GM12872 (cell line): ENCODE data around the gene PPP4C.
A peak's percentile ranks its signal among the peaks of the same experiment; 100 is the strongest.

ENCODE experiments used
- TF ChIP-seq, protein P1 (sequence below): IDR thresholded peaks from 3 replicates; pipeline ENCODE4 v1.5.1; 2011; ENCODE audit warnings: low read depth, mild to moderate bottlenecking, low read length, moderate library complexity; ENCODE audit not compliant: insufficient read depth

Gene PPP4C

DNA sequence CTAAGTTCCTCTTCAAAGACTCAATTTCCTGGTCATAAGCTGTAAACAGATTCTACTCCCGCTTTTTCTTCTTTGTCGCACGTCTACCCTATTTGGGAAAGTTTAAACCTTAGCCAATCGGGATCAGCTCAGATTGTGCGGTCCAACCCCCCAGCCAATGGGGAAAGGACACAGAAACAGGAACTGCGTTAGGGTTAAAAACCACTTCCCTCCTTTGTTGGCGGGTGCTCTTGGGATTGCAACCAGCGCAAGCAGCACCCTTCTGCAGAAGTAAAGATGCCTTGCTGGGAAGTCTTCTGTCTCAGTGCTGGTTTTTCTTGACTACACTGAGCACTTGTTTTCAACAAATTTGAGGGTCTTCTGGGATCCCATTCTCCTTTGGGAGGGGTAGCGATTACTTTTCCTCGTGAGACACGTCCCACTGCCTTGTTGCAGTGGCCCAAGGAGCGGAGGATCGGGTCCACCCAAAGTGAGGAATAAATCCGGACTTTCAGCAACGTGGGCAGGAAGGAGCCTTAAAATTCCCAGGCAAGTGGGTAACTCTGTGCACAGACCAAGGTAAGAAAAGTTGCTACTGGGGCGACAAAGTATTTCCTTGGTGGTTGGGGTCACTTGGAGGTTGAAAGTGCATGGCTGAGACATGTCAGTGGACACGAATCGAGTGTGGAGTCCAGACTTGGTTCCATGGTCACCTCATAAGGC, 21.2 kb downstream of the PPP4C start:
- TF ChIP-seq, protein P1, sequence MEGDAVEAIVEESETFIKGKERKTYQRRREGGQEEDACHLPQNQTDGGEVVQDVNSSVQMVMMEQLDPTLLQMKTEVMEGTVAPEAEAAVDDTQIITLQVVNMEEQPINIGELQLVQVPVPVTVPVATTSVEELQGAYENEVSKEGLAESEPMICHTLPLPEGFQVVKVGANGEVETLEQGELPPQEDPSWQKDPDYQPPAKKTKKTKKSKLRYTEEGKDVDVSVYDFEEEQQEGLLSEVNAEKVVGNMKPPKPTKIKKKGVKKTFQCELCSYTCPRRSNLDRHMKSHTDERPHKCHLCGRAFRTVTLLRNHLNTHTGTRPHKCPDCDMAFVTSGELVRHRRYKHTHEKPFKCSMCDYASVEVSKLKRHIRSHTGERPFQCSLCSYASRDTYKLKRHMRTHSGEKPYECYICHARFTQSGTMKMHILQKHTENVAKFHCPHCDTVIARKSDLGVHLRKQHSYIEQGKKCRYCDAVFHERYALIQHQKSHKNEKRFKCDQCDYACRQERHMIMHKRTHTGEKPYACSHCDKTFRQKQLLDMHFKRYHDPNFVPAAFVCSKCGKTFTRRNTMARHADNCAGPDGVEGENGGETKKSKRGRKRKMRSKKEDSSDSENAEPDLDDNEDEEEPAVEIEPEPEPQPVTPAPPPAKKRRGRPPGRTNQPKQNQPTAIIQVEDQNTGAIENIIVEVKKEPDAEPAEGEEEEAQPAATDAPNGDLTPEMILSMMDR, result no peak

DNA sequence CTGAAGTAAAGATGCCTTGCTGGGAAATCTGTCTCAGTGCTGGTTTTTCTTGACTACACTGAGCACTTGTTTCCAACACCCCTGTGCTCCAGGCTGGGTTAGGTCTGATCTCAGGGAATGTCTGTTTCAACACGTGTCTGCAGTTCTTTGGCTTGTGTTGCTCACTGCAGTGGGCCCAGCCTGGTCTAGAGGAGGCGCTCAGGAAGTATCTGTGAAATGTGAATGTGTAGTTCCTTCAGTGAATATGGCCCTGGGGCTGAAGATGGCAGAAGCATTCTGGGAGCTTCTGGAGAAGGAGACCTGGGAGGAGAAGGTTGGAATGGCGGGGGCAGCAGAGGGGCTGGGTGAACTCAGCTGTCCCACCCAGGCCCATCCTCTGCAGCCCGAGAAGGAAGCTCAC, 28.3 kb downstream of the PPP4C start:
- TF ChIP-seq, protein P1, result no peak

DNA sequence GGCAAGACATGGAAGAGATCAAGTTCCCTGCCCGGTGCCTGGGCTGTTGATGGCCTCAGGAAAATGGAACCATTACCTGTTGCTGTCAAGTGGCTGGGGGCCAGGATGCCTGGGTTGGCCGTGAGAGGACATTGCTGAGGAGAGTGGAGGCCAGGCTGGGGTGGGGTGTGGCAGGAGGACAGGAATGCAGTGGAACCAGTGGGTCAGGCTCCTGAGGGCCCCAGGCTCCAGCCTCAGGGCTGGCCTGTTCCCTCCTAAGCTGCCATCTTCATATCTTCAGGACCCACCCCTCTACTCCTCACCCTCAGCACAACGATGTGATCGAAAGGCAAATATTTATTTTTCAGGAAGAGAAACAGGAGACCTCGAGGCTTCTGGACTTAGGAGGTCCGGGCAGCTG, 28.7 kb downstream of the PPP4C start:
- TF ChIP-seq, protein P1, result no peak

DNA sequence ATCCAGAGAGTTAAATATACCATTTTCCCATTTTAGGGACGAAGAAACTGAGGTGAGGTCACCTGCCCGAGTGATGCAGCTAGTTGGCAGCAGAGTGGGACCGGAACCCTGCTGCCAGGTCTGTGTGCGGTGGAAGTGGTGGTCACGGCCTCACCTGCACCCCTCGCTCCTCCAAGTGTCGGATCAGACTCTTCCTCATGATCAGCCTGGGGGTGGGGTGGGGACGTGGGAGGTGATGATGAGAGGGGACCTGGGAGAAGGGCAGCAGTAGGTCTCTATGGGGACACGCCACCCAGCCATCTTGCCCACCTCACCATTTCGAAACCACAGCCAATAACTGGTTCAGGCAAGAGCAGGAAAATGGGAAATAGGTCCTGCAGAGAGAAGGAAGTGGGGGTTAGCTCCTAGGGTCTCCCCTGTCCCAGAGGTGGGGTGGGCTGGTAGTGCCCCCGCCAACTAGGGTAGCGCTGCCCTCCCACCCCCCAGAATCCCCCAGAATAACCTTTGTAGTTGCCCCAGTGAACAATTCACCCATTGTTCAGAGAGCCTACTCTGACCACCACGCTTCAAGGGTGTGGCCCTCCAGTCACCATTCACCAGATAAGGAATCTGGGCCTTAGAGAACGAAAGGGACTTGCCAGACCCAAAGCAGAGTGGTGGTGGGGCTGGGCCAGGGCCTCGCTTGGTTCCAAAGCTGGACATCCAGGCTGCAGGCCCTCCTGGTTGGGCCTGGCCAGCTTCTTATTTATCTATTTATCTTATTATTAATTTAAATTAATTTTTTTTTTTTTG, 32.5 kb downstream of the PPP4C start:
- TF ChIP-seq, protein P1, result no peak

DNA sequence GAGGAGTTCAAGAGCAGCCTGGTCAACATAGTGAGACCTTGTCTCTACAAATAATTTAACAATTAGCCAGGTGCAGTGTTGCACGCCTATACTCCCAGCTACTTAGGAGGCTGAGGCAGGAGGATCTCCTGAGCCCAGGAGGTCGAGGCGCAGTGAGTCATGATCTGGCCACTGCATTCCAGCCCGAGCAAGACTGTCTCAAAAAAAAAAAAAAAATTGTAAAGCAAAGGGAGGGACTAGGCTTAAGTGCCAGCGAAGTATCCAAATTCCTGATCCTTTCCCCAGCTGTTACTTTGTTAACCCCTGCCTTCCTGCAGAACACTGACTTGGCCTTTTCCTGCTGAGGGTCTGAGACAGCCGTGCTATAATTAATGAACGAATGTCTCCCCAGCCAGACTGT, 34.9 kb downstream of the PPP4C start:
- TF ChIP-seq, protein P1, result no peak

DNA sequence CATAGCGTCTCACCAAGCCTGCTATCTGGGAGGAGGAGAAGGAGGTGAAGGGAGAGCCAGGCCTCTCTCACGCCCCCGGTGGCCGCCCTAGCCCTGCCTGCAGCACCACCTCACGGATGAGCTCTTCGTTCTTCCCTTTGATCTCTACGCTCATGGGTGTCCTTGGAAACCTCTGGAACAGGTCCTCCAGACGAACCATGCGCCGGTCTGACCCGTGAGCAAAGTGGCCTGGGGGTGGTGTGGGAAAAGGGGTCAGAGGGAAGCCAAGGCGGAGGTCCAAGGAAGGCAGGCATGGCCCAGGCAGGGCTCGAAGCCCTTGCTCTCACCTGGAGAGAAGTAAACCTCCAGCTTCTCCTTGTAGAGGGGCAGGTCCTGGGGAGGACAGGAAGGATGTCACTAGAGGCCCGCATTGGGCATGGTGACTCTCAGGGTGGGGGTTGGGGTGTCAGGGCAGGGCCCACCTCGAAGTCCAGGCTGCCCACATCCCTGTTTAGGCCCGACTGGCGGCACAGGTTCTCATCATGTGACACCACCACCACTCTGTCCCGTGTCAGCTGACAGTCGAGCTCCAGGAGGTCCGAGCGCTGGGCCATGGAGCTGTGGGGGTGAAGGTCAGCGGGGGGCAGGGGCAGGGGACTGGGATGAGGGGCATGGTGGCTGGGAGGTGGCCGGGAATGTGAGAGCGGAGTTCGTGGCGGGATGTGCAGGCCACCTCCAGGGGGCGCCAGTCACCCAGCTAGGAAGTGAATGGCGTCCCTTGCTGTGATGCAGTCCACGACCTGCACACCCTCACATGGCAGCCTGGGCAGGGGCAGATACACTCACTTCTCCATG, 36.6 kb downstream of the PPP4C start:
- TF ChIP-seq, protein P1, result peak; percentile 87
